Suprapubic skin (tissue), 4 donors: Measurements from ENCODE around the gene CDH19. TPM values are rescaled to one million over a fixed set of nuclear protein-coding genes. Genes with fewer than 3 reads are reported as not detected.

Source experiments
- DNase-seq, 2 donors: peaks; one replicate each; pipeline ENCODE4 v3.0.0-alpha.2; 2019; ENCODE audit warnings: low spot score in 2 of 2
- H3K27ac ChIP-seq: fragments of 200-600 bp; sonication (generic); one replicate; pipeline ENCODE4 v1.5.1; 2019
- H3K27me3 ChIP-seq: fragments of 200-600 bp; sonication (generic); one replicate; pipeline ENCODE4 v1.5.1; 2019
- H3K36me3 ChIP-seq: fragments of 200-600 bp; sonication (generic); one replicate; pipeline ENCODE4 v1.5.1; 2019
- H3K4me1 ChIP-seq: fragments of 200-600 bp; sonication (generic); one replicate; pipeline ENCODE4 v1.5.1; 2019
- H3K4me3 ChIP-seq: fragments of 200-600 bp; sonication (generic); one replicate; pipeline ENCODE4 v1.5.1; 2019; ENCODE audit warnings: mild to moderate bottlenecking
- H3K9me3 ChIP-seq: fragments of 200-600 bp; sonication (generic); one replicate; pipeline ENCODE4 v1.5.1; 2019
- CTCF ChIP-seq, 2 donors: fragments of 200-600 bp in 1 of 2; fragments of 450-650 bp in 1 of 2; sonication (generic) in 1 of 2; IDR thresholded peaks; one replicate each; pipeline ENCODE4 v1.5.1; 2016 to 2019; ENCODE audit warnings: antibody characterized with exemption in 2 of 2, mild to moderate bottlenecking in 1 of 2, moderate library complexity in 1 of 2
- EP300 ChIP-seq: sonication (generic); formaldehyde crosslinking; IDR thresholded peaks from one replicate; pipeline ENCODE4 v1.6.1; 2017; ENCODE audit warnings: antibody characterized with exemption
- POLR2A ChIP-seq, 2 donors: fragments of 450-650 bp; IDR thresholded peaks; one replicate each; pipeline ENCODE4 v1.6.1; 2017; ENCODE audit warnings: antibody characterized with exemption in 2 of 2, mild to moderate bottlenecking in 2 of 2, moderate library complexity in 2 of 2
- POLR2AphosphoS5 ChIP-seq, 3 donors: sonication (generic); formaldehyde crosslinking; IDR thresholded peaks; one replicate each; pipeline ENCODE4 v1.6.1; 2017; ENCODE audit warnings: antibody characterized with exemption in 3 of 3
- WGBS: methylation state at CpG from one replicate; pipeline ENCODE4 v1.1.5; 2018; 5-methylcytosine and 5-hydroxymethylcytosine counted together
- total RNA-seq, 4 donors: library from RNA; depleted of rRNA; stranded (reverse); fragments of >200 nt; gene quantifications; one replicate each; pipeline ENCODE4 v1.1.0, GENCODE V29; 2016

The CDH19 gene
- total RNA-seq, 4 donors from 2014 or later = 3.8 to 8.6 (median 6.5) TPM

DNA sequence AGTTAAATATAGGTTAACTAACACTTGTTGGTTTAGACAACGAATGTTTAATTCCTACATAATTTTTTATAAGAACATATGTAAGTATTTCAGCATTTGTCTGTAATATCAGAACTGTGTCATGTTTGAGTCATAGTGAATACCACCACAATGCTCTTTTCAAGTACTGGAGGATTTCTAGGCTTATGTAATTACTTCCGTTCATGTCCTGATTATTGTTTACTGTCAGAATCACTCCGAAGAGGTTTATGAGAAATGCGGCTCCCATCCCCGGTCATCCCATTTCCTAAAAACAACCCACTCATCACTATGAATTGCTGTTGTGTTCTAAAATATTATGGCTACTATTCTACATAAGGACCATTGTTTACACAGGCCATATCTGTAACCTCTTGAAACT lies 45.1 kb downstream of the CDH19 start:
- DNase-seq = no peak
- H3K27ac ChIP-seq = no peak overlapping the region
- no peaks in the 10 kb centered on the region for H3K9me3 ChIP-seq
- WGBS = 73% methylated on average over 5 of the region's 5 CpGs
- no peaks in the 10 kb centered on the region for H3K36me3 ChIP-seq
- TF ChIP-seq CTCF (IDR thresholded peaks at IDR 0.05) (no peak), POLR2AphosphoS5 (IDR thresholded peaks at IDR 0.05) (no peak), EP300 (no peak), POLR2A (IDR thresholded peaks at IDR 0.05) (no peak)
- no peaks in the 10 kb centered on the region for H3K4me1 ChIP-seq
- H3K27me3 ChIP-seq = no peaks in the 10 kb centered on the region
- H3K4me3 ChIP-seq = no peak overlapping the region

GRCh38 chr18:66557091-66557490 lies 46.8 kb downstream of the CDH19 start:
- DNase-seq = no peak
- Histone ChIP-seq H3K27ac (no peak overlapping the region), H3K9me3 (no peaks in the 10 kb centered on the region), H3K4me1 (no peaks in the 10 kb centered on the region), H3K36me3 (no peaks in the 10 kb centered on the region), H3K27me3 (no peaks in the 10 kb centered on the region), H3K4me3 (no peak overlapping the region)
- TF ChIP-seq POLR2A (IDR thresholded peaks at IDR 0.05) (no peak), POLR2AphosphoS5 (IDR thresholded peaks at IDR 0.05) (no peak), CTCF (IDR thresholded peaks at IDR 0.05) (no peak), EP300 (no peak)

DNA sequence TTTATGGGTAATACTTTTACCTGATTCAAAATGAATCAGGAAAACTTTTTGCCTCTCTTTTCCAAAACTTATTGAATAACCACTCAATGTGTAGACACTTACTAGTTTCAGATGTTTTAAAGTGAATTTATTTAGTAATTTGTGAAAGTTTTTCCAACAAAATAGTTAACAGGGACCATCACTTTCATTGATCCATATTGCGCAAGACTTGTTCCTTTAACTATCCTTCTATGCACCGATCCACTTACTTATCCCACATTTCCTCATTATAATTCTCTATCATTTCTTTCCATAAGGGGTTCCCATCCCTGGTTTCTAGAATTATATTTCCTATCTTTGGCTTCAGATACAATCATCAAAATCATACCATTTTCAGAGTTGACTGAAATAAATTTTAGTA lies 48.3 kb downstream of the CDH19 start:
- TF ChIP-seq POLR2A (IDR thresholded peaks at IDR 0.05) (no peak), CTCF (IDR thresholded peaks at IDR 0.05) (no peak), EP300 (no peak), POLR2AphosphoS5 (IDR thresholded peaks at IDR 0.05) (no peak)
- DNase-seq = no peak
- Histone ChIP-seq H3K36me3 (no peaks in the 10 kb centered on the region), H3K9me3 (no peaks in the 10 kb centered on the region), H3K4me1 (no peaks in the 10 kb centered on the region), H3K27me3 (no peaks in the 10 kb centered on the region), H3K27ac (no peak overlapping the region), H3K4me3 (no peak overlapping the region)
- whole genome bisulfite sequencing = 96% methylated on average over 2 of the region's 2 CpGs

GRCh38 chr18:66553824-66554223 lies 50.1 kb downstream of the CDH19 start:
- H3K4me3 ChIP-seq = no peak overlapping the region
- 78% methylated on average over 1 of the region's 1 CpG for WGBS
- no peaks in the 10 kb centered on the region for H3K36me3 ChIP-seq
- H3K9me3 ChIP-seq = no peaks in the 10 kb centered on the region
- TF ChIP-seq EP300 = no peak
- no peak for TF ChIP-seq CTCF (IDR thresholded peaks at IDR 0.05)
- no peak for TF ChIP-seq POLR2AphosphoS5 (IDR thresholded peaks at IDR 0.05)
- no peak for TF ChIP-seq POLR2A (IDR thresholded peaks at IDR 0.05)
- H3K27ac ChIP-seq = no peak overlapping the region
- no peaks in the 10 kb centered on the region for H3K4me1 ChIP-seq
- H3K27me3 ChIP-seq = no peaks in the 10 kb centered on the region
- no peak for DNase-seq

GRCh38 chr18:66550366-66550765 lies 53.5 kb downstream of the CDH19 start:
- no peak for DNase-seq
- no peaks in the 10 kb centered on the region for H3K9me3 ChIP-seq
- no peak overlapping the region for H3K4me3 ChIP-seq
- H3K27me3 ChIP-seq = no peaks in the 10 kb centered on the region
- WGBS = 76% methylated on average over 3 of the region's 3 CpGs
- H3K4me1 ChIP-seq = no peaks in the 10 kb centered on the region
- TF ChIP-seq POLR2A (IDR thresholded peaks at IDR 0.05) = no peak
- no peak for TF ChIP-seq POLR2AphosphoS5 (IDR thresholded peaks at IDR 0.05)
- no peak for TF ChIP-seq CTCF (IDR thresholded peaks at IDR 0.05)
- TF ChIP-seq EP300 = no peak
- no peak overlapping the region for H3K27ac ChIP-seq
- H3K36me3 ChIP-seq = no peaks in the 10 kb centered on the region
